ENCODE results near the gene SETD1B.

SETD1B gene

DNA sequence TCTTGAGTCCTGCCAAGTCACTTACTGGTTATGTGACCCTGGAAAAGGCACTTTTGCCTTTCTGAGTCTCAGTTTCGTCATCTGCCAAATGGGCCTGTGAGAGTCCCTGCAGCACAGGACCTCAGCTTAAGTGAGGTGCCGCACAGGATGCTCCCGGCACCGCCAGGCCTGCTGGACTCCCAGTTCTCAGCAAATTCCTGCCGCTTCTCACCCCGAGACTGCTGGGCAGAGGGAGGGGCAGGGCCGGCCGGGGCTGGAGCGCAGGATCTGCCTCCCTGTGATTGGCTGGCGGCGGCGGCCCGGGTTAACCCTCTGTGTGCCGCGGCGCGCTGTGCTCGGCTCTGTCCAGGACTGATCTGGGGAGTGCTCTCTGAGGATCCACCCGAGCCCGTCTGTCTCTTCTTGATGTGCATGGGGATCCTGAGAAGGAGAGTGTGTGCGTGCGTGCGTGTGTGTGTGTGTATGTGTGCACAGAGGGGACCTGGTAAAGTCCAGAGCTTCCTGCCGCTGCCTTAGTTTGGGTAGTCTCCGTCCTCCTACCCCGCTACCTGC lies 8.6 kb downstream of the SETD1B start (continued):
- TF ChIP-seq, protein P1, sequence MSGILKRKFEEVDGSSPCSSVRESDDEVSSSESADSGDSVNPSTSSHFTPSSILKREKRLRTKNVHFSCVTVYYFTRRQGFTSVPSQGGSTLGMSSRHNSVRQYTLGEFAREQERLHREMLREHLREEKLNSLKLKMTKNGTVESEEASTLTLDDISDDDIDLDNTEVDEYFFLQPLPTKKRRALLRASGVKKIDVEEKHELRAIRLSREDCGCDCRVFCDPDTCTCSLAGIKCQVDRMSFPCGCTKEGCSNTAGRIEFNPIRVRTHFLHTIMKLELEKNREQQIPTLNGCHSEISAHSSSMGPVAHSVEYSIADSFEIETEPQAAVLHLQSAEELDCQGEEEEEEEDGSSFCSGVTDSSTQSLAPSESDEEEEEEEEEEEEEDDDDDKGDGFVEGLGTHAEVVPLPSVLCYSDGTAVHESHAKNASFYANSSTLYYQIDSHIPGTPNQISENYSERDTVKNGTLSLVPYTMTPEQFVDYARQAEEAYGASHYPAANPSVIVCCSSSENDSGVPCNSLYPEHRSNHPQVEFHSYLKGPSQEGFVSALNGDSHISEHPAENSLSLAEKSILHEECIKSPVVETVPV (CRISPR knock-in tag; IDR thresholded peaks at IDR 0.05) = no peak
- no peak for TF ChIP-seq ZFP30 (CRISPR knock-in tag; IDR thresholded peaks at IDR 0.05)
- TF ChIP-seq, protein P2, sequence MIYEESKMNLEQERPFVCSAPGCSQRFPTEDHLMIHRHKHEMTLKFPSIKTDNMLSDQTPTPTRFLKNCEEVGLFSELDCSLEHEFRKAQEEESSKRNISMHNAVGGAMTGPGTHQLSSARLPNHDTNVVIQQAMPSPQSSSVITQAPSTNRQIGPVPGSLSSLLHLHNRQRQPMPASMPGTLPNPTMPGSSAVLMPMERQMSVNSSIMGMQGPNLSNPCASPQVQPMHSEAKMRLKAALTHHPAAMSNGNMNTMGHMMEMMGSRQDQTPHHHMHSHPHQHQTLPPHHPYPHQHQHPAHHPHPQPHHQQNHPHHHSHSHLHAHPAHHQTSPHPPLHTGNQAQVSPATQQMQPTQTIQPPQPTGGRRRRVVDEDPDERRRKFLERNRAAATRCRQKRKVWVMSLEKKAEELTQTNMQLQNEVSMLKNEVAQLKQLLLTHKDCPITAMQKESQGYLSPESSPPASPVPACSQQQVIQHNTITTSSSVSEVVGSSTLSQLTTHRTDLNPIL (CRISPR knock-in tag; IDR thresholded peaks at IDR 0.05; ENCODE audit: low read depth) = no peak

- TF ChIP-seq, protein P2 (CRISPR knock-in tag; IDR thresholded peaks at IDR 0.05; ENCODE audit: low read depth) = no peak
- TF ChIP-seq ZFP3 (CRISPR knock-in tag; IDR thresholded peaks at IDR 0.05) = no peak
- no peak for ATAC-seq
Observed at GRCh38 chr12:121812921-121813896, 9.4 kb downstream of the SETD1B start.

- no peak for ATAC-seq
- TF ChIP-seq GLIS3 (CRISPR knock-in tag; IDR thresholded peaks at IDR 0.05) (no peak), ARNTL (CRISPR knock-in tag; IDR thresholded peaks at IDR 0.05; ENCODE audit: borderline replicate concordance, low read depth) (no peak), SNAI2 (CRISPR knock-in tag; IDR thresholded peaks at IDR 0.05) (no peak), PPARA (CRISPR knock-in tag; IDR thresholded peaks at IDR 0.05; ENCODE audit: borderline replicate concordance) (no peak), ZC3H10 (CRISPR knock-in tag; IDR thresholded peaks at IDR 0.05) (no peak)
Observed at GRCh38 chr12:121813951-121814350, 10.1 kb downstream of the SETD1B start.

DNA sequence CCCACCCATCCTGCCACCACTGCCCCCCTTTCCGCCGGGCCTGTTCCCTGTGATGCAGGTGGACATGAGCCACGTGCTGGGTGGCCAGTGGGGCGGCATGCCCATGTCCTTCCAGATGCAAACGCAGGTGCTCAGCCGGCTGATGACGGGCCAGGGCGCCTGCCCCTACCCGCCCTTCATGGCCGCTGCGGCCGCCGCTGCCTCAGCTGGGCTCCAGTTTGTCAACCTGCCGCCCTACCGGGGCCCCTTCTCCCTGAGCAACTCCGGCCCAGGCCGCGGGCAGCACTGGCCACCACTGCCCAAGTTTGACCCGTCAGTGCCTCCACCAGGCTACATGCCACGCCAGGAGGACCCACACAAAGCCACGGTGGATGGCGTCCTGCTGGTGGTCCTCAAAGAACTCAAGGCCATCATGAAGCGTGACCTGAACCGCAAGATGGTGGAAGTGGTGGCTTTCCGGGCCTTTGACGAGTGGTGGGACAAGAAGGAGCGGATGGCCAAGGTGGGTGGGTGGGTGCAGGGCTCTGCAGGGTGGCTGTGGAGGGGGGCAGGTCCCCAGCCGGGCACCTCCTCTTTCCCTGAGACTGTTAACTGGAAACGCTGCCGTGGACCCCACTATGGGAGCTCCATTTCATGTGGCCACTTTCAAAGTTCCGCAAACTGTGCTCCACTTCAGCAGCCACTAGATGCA lies 10.8 kb downstream of the SETD1B start:
- no peak for ATAC-seq
- TF ChIP-seq PPARA (CRISPR knock-in tag; IDR thresholded peaks at IDR 0.05; ENCODE audit: borderline replicate concordance) = no peak
- TF ChIP-seq ZNF70 (CRISPR knock-in tag; IDR thresholded peaks at IDR 0.05) = no peak
- no peak for TF ChIP-seq ZNF8 (CRISPR knock-in tag; IDR thresholded peaks at IDR 0.05)
- TF ChIP-seq CSDC2 (CRISPR knock-in tag; IDR thresholded peaks at IDR 0.05) = no peak
- no peak for TF ChIP-seq TCF4 (CRISPR knock-in tag; IDR thresholded peaks at IDR 0.05; ENCODE audit: borderline replicate concordance)
- TF ChIP-seq PATZ1 (CRISPR knock-in tag; IDR thresholded peaks at IDR 0.05; ENCODE audit: borderline replicate concordance) = no peak
- TF ChIP-seq ZC3H10 (CRISPR knock-in tag; IDR thresholded peaks at IDR 0.05) = no peak
- no peak for TF ChIP-seq ESRRG (CRISPR knock-in tag; IDR thresholded peaks at IDR 0.05)

- TF ChIP-seq PPARA (CRISPR knock-in tag; IDR thresholded peaks at IDR 0.05; ENCODE audit: borderline replicate concordance) = no peak
- TF ChIP-seq BACH2 (CRISPR knock-in tag; IDR thresholded peaks at IDR 0.05; ENCODE audit: borderline replicate concordance) = no peak
- TF ChIP-seq, protein P1 (CRISPR knock-in tag; IDR thresholded peaks at IDR 0.05) = no peak
- no peak for TF ChIP-seq PATZ1 (CRISPR knock-in tag; IDR thresholded peaks at IDR 0.05; ENCODE audit: borderline replicate concordance)
- no peak for TF ChIP-seq ZNF8 (CRISPR knock-in tag; IDR thresholded peaks at IDR 0.05)
- TF ChIP-seq ZFP3 (CRISPR knock-in tag; IDR thresholded peaks at IDR 0.05) = no peak
- no peak for TF ChIP-seq ARNTL (CRISPR knock-in tag; IDR thresholded peaks at IDR 0.05; ENCODE audit: borderline replicate concordance, low read depth)
- TF ChIP-seq SNAI2 (CRISPR knock-in tag; IDR thresholded peaks at IDR 0.05) = no peak
- TF ChIP-seq ZC3H10 (CRISPR knock-in tag; IDR thresholded peaks at IDR 0.05) = no peak
- no peak for TF ChIP-seq CSDC2 (CRISPR knock-in tag; IDR thresholded peaks at IDR 0.05)
- TF ChIP-seq RARB (CRISPR knock-in tag; IDR thresholded peaks at IDR 0.05) = no peak
- no peak for ATAC-seq
Observed at GRCh38 chr12:121815263-121815662, 11.5 kb downstream of the SETD1B start.
